ENCODE measurements around the gene RABEP1.
"Not testable (repeated sequence)": the region's sequence is repeated elsewhere in the genome, so short reads cannot be mapped to it uniquely, and the experiment has no call there.

RABEP1 gene

DNA sequence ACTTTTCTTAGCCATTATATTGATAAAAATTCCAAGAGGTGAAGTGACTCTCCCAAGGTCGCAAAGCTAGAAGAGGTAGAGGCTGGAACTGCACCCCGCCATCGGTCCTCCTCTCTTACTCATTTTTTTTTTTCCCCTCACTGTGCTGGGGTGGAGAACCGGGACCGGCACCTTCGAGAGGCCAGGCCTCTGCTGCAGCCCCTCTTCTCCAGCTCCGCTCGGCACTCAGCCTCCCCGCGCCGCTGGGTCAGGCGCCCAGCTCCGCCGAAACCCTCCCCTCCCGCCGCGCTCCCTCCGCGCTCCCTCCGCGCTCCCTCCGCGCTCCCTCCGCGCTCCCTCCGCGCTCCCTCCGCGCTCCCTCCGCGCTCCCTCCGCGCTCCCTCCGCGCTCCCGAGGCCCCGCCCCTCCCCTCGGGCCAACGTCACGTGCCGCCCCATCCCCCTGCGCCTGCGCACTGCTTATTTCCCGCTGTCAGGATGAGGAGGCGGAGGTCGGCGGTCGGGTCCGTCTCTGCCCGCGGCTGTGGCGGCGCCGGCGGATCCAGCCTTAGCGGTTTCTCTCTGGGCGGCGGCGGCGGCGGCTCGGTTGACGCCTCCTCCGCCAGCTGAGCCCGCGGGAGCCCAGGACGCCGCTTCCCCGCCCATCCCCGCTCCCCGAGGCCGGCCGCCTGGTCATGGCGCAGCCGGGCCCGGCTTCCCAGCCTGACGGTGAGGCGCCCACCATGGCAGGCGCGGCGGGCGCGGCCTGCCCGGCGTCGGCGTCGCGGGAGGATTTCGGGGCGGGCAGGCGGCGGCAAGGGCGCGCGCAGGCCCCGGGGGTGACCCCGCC lies at the start of gene RABEP1:
TSS of gene RABEP1 (plus strand) at position 471 of the 828 bp plus-strand sequence. CDS start at position 674, 203 bp downstream.
- DNase-seq: peak; percentile 93

DNA sequence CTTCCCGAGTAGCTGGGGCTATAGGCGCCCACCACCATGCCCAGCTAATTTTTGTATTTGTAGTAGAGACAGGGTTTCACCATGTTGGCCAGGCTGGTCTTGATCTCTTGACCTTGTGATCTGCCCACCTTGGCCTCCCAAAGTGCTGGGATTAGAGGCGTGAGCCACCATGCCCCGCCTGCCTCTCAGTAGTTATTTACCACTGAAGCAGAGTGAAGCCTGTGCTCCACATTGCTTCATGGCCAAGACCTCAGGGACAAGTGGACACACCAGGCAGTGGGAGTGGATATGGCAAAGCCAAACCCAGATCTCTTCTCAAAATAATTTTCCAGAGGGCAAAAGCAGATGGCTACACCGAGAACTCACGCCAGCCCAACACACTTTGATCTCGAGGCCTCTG lies 48.6 kb upstream of the RABEP1 start:
- DNase-seq: not testable (repeated sequence)

DNA sequence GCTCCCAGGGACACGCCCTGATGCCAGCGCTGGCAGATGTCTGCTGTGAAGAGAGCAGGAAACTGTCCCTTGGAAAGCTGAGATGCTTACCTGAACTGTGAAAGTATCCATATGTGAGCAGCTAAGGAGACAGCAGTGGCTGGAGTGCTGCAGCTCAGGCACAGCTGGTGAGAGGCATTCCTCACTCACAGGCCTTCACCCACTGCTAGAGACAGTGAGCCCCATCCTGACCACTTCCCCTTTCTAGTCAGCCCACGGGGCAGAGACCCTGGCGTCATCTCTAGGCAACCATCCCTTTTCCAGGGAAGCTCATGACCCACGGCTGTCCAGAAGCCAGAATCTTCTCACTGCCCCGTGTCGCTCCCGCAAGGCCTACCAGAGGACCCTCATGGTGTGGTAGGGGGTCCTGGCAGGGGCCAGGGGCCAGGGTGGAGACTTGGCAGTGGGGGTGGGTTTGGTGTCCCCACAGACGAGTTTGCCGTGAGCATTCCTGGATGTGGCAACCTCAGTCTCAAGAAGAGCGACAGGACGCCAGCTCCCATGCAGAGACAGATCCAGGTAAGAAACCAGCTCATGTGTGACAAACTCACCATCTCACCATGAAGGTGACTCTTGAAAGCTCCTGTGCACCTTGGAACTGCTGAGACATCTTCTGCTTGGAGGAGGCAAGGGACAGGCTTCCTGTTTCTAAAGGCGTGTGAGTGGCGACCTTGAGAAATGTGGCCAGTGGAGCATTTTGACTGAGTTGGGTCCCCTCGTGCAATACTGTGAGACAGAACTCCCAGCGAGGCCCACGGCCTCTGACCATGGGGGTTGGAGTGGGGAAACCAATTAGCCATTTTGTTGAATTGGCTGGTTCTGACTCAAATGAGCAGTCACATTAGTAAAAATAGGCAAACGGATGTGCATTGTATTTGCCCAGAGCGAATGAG lies 47.2 kb upstream of the RABEP1 start, which contains the start of gene SCIMP:
TSS of gene SCIMP (minus strand) at position 216 of the 932 bp plus-strand sequence. CDS start at position 111, 105 bp downstream.
- no peak for DNase-seq

DNA sequence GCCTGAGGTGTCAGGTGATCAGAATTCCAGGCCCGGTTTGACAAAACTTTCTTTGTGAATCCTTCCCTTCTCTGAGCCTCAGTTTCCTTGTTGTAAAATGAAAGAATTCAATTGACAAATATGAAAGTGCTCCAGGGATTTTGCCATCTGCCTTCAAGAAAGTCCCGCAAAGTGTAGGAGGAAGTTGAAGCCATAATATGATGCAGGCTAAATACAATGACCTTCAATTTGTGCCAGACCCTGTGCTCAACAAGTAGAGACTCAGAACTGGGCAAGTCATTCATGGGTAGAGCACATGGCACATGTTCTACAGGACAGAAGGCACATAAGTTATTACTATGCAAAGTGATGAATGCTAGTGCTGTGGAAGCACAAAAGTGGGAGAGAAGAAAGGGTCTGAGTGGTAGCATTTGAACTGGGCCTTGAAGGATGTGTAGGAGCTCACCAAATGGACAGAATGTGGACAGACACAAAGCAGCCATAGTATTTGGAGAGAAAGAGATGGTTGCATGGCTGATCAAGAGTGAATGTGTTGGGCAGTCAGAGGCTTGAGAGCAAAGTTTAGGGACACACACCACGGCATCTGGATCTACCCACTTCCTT lies 45.0 kb upstream of the RABEP1 start:
- DNase-seq: no peak

DNA sequence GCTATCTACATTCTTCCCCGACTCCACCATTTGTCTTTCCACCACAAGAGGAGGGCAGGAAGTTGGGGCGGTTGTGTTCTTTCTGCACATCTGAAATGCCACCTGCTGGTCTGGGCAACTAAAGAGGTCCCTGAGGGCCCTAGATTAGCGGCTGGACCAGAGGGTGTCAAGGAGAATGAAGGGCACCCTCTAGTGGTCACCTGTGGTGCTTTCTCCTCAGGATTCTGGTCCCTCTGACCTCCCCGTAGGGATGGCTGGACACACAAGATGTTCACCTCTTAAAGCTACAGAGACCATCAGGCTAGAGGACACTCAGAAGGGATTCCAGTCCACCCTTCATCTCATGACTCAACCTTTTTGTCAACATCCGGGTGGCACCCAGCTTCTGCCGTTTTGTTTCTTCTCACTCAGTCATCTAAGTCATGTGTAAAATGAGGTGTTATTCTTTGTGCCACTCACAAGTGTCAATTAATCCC lies 44.5 kb upstream of the RABEP1 start:
- DNase-seq: peak; percentile 21

- no peak for DNase-seq
Observed at GRCh38 chr17:5238333-5238732, 43.8 kb upstream of the RABEP1 start.

DNA sequence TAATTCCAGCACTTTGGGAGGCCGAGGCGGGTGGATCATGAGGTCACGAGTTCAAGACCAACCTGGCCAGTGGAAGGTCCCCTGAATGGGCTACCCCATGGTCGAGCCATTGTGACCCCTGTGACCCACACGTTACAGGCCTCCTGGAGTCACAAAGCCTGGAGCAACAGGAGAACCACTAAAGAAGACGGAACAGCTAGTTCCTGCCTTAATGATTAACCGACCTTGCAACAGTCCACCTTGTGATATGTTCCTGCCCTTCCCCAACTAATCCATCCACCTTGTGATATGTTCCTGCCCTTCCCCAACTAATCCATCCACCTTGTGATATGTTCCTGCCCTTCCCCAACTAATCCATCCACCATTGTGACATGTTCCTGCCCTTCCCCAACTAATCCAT lies 42.3 kb upstream of the RABEP1 start:
- DNase-seq: not testable (repeated sequence)

GRCh38 chr17:5241861-5242671 lies 40.0 kb upstream of the RABEP1 start:
- DNase-seq: peak; percentile 36

DNA sequence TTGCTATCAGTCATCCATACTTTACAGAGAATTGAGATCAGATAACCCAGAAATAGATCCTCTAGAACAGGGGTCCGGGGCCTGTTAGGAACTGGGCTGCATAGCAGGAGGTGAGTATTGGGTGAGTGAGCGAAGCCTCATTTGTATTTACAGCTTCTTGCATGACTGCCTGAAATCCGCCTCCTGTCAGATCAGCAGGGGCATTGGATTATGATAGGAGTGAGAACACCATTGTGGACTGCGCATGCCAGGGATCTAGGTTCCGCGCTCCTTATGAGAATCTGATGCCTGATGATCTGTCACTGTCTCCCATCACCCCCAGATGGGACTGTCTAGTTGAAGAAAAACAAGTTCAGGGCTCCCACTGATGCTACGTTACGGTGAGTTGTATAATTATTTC lies 34.5 kb upstream of the RABEP1 start:
- DNase-seq: no peak

GRCh38 chr17:5248821-5249479 lies 33.1 kb upstream of the RABEP1 start:
- DNase-seq: no peak

DNA sequence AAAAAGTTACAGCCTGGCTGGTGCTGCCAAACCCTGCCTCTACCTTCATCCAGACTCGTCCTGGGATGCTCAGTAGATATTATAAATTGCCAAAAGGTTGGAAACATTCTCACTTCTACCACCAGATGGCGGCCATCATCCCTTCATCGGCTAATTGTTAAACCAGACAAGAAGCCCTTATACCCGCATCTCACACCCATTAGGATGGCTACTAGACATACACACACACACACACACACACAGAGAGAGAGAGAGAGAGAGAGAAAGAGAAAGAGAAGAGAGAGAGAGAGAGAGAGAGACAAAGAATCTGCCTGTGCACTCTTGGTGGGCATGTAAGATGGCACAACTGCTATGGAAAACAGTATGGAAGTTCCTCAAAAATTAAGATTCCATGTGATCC lies 32.5 kb upstream of the RABEP1 start:
- peak; percentile 40 for DNase-seq

DNA sequence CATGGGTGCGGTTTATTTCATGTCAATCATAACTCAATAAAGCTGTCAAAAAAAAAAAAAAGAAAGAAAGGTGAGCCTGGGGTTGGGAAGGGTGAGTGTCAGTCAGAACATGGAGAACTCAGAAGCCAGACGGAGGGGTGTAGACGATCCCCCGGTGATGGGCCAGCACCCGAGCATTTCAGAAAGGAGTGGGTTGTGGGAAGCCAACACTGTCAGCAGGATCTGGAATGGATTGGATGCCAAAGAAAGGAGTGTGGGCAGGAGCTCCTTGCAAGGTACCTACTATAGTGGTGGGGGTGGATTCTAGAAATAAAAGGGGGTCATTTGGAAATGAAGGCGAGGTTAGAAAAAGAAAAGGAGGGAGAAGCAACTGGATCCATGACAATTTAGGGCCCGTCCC lies 27.7 kb upstream of the RABEP1 start:
- no peak for DNase-seq

- no peak for DNase-seq
Observed at GRCh38 chr17:5254903-5255521, 27.1 kb upstream of the RABEP1 start.

DNA sequence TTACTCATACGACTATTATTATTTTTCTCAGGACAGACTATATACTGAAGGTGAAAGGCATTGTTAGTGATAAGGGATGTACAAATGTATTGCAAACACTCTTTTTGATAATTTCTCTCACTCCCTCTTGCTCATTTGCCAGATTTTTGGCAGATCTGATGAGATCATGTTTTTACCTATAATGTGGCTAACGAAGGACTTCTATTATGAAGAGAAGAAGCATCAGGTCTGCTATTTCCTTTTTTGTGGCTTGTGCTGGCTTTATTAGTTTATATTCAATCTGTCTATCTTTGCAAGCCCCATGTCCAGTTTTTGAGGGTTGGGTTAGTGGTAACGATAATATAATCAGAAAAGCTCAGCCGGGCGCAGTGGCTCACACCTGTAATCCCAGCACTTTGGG lies 25.0 kb upstream of the RABEP1 start:
- no peak for DNase-seq

DNA sequence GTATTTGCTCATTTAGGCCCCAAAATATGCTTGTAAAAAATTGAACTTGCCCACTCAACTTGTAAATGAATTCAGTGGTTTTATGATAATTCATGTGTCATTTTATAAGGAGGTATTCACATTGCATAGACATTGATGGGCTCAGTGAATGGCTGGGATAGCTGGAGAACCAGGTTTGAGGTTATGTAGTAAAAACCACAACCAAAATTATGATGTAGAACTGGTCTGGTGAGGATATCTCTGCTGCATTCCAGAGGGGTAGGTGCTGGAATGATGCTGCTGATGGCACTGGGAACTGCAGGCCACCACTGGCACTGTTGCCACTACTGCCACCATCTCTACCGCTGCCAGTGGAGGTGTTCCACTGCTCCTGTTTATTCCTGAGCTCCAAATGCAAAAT lies 21.5 kb upstream of the RABEP1 start:
- DNase-seq: no peak

DNA sequence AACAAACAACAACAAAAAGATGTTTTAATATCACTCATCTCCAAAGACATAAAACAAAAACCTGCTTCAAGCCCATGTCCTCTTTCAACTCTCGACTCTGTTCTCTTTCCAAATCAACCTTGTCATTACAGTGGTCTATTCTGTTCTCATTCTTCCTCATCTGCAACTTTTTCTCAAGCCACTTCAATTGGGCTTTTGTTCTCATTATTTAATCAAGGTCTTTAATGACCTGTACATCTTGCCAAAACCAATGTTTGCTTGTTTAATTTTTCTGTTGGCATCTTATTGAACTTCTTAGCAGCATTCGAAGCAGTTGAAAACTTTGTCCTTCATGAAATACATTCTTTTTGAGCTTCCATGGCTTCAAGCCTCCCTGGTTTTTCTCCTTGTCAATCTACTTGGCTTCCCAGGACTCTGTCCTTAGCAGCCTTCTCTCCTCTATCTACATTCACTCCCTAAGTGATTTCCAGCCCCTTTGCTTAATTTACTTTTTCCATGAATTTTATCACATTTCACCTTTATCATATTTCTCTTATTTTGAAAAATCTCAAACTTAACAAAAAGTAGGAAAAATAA lies 19.6 kb upstream of the RABEP1 start:
- no peak for DNase-seq

DNA sequence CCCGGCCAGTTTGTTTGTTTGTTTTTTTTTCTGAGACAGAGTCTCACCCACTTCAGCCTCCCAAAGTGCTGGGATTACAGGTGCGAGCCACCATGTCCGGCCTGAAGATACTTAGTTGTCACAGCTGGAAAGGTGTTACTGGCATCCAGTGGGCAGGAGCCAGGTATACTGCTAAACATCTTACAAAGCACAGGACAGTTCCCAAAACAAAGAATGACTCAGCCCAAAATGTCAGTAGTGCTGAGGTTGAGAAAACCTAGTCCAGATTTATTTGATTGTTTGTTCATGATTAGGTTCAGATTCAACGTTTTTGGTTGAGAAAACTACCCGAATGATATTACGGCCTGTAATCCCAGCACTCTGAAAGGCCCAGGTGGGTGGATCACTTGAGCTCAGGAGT lies 18.6 kb upstream of the RABEP1 start:
- no peak for DNase-seq

DNA sequence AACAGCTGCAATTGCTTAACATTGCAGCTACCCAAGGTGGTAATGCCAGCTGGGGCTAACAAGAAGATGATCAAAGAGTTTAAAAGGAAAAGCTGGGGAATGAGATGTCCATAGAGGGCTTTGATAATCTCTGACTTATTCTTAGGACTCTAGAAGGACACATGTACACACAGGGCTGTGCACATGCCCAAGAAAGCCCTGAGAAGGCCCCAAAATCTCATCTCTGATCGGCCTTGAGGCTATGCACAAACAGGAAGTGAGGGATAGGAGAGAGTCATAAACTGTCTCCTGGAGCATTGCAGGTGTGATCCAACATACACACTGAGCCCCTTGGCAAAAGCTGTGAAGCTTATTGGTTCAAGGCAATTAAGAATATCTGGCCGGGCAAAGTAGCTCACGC lies 17.2 kb upstream of the RABEP1 start:
- no peak for DNase-seq

DNA sequence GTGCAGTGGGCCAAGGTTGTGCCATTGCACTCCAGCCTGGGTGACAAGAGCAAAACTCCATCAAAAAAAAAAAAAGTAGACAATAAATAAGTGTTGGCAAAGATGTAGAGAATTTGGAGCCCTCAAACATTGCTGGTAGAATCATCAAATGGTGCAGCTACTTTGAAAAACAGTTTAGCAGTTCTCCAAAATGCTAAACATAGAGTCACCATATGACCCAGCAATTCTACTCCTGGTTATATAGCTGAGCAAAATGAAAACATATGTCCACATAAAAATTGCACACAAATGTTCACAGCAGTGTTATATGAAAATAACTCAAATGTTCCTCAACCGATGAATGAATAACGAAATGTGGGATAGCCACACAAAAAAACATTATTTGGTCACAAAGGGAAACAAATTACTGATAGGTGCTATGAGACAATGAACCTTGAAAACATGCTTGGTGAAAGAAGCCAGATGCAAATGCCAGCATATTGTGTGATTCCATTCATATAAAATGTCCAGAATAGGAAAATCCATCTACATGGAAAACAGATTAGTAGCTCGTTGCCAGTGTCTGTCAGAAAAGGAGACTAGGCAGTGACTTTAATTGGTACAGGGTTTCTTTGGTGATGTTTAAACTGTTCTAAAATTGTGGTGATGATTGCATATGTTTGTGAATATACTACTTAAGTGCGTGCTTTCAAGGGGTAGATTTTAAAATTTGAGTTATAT lies 12.7 kb upstream of the RABEP1 start:
- no peak for DNase-seq

GRCh38 chr17:5272322-5272721 lies 9.8 kb upstream of the RABEP1 start:
- no peak for DNase-seq
